ENCODE measurements around the gene DNAH11.

Gene DNAH11

GRCh38 chr7:21939136-21939857 is 396.5 kb downstream of the DNAH11 start:
- TF ChIP-seq EP300 (IDR thresholded peaks at IDR 0.05; ENCODE audit: borderline replicate concordance) = peak; percentile 71; the same call in 1 of the 2 replicates
- peak; percentile 96 for TF ChIP-seq NFIC (IDR thresholded peaks at IDR 0.05)
- peak; percentile 36; the same call in 1 of the 2 replicates for TF ChIP-seq FOXM1 (IDR thresholded peaks at IDR 0.05; ENCODE audit: borderline replicate concordance, low read depth)
- no peak for TF ChIP-seq REST (IDR thresholded peaks at IDR 0.05; ENCODE audit: low read depth)
- TF ChIP-seq TEAD4 (IDR thresholded peaks at IDR 0.05) = peak; percentile 82
- TF ChIP-seq USF1 (IDR thresholded peaks at IDR 0.05) = no peak
- TF ChIP-seq MAX (IDR thresholded peaks at IDR 0.05) = peak; percentile 21; the same call in 1 of the 2 replicates
- no peak for TF ChIP-seq CREB1 (IDR thresholded peaks at IDR 0.05; ENCODE audit: low read depth)
- peak; percentile 86; the same call in 1 of the 2 replicates for TF ChIP-seq TCF12 (IDR thresholded peaks at IDR 0.05; ENCODE audit: low read depth)
- TF ChIP-seq CEBPB (IDR thresholded peaks at IDR 0.05) = peak; percentile 46; the same call in 1 of the 2 replicates

- TF ChIP-seq YY1 (IDR thresholded peaks at IDR 0.05; ENCODE audit: low read depth) = no peak
- TF ChIP-seq TEAD4 (IDR thresholded peaks at IDR 0.05) = peak; percentile 86
- TF ChIP-seq USF1 (IDR thresholded peaks at IDR 0.05) = no peak
- TF ChIP-seq EP300 (IDR thresholded peaks at IDR 0.05; ENCODE audit: borderline replicate concordance) = peak; percentile 33; the same call in 1 of the 2 replicates
- TF ChIP-seq NFIC (IDR thresholded peaks at IDR 0.05) = peak; percentile 68
- TF ChIP-seq FOXM1 (IDR thresholded peaks at IDR 0.05; ENCODE audit: borderline replicate concordance, low read depth) = 0 out of 2 replicates have a peak, but pooled peaks have one; percentile 11
- peak; percentile 23; the same call in 1 of the 2 replicates for TF ChIP-seq MAX (IDR thresholded peaks at IDR 0.05)
- TF ChIP-seq RAD21 (IDR thresholded peaks at IDR 0.05; ENCODE audit: low read depth) = no peak
- TF ChIP-seq CEBPB (IDR thresholded peaks at IDR 0.05) = no peak
Measured at GRCh38 chr7:21939858-21940372, 397.1 kb downstream of the DNAH11 start.

- no peak for TF ChIP-seq EP300 (IDR thresholded peaks at IDR 0.05; ENCODE audit: borderline replicate concordance)
- no peak for TF ChIP-seq USF1 (IDR thresholded peaks at IDR 0.05)
- TF ChIP-seq NFIC (IDR thresholded peaks at IDR 0.05) = no peak
- no peak for TF ChIP-seq TEAD4 (IDR thresholded peaks at IDR 0.05)
- no peak for TF ChIP-seq ZBTB7A (IDR thresholded peaks at IDR 0.05; ENCODE audit: low read depth)
- no peak for TF ChIP-seq RAD21 (IDR thresholded peaks at IDR 0.05; ENCODE audit: low read depth)
- no peak for TF ChIP-seq FOXM1 (IDR thresholded peaks at IDR 0.05; ENCODE audit: borderline replicate concordance, low read depth)
- TF ChIP-seq REST (IDR thresholded peaks at IDR 0.05; ENCODE audit: low read depth) = no peak
- no peak for TF ChIP-seq MAX (IDR thresholded peaks at IDR 0.05)
- TF ChIP-seq CREB1 (IDR thresholded peaks at IDR 0.05; ENCODE audit: low read depth) = no peak
- no peak for TF ChIP-seq YY1 (IDR thresholded peaks at IDR 0.05; ENCODE audit: low read depth)
- TF ChIP-seq TCF12 (IDR thresholded peaks at IDR 0.05; ENCODE audit: low read depth) = no peak
- no peak for TF ChIP-seq CEBPB (IDR thresholded peaks at IDR 0.05)
- TF ChIP-seq TAF1 (IDR thresholded peaks at IDR 0.05; ENCODE audit: low read depth) = no peak
- TF ChIP-seq EGR1 (IDR thresholded peaks at IDR 0.05) = no peak
Measured at GRCh38 chr7:21941611-21942141, 398.8 kb downstream of the DNAH11 start.

GRCh38 chr7:21942955-21943354 is 400.1 kb downstream of the DNAH11 start:
- no peak for TF ChIP-seq EGR1 (IDR thresholded peaks at IDR 0.05)
- no peak for TF ChIP-seq USF1 (IDR thresholded peaks at IDR 0.05)
- no peak for TF ChIP-seq TCF12 (IDR thresholded peaks at IDR 0.05; ENCODE audit: low read depth)
- no peak for TF ChIP-seq ZBTB7A (IDR thresholded peaks at IDR 0.05; ENCODE audit: low read depth)
- TF ChIP-seq EP300 (IDR thresholded peaks at IDR 0.05; ENCODE audit: borderline replicate concordance) = no peak
- TF ChIP-seq TAF1 (IDR thresholded peaks at IDR 0.05; ENCODE audit: low read depth) = no peak
- no peak for TF ChIP-seq REST (IDR thresholded peaks at IDR 0.05; ENCODE audit: low read depth)
- TF ChIP-seq FOXM1 (IDR thresholded peaks at IDR 0.05; ENCODE audit: borderline replicate concordance, low read depth) = no peak
- no peak for TF ChIP-seq RAD21 (IDR thresholded peaks at IDR 0.05; ENCODE audit: low read depth)
- no peak for TF ChIP-seq NFIC (IDR thresholded peaks at IDR 0.05)
- no peak for TF ChIP-seq CEBPB (IDR thresholded peaks at IDR 0.05)
- no peak for TF ChIP-seq TEAD4 (IDR thresholded peaks at IDR 0.05)
- TF ChIP-seq YY1 (IDR thresholded peaks at IDR 0.05; ENCODE audit: low read depth) = no peak
- no peak for TF ChIP-seq MAX (IDR thresholded peaks at IDR 0.05)
- no peak for TF ChIP-seq CREB1 (IDR thresholded peaks at IDR 0.05; ENCODE audit: low read depth)

All from Ishikawa (cell line).